ENCODE measurements around the gene ELF4. TPM values are rescaled to one million over a fixed set of nuclear protein-coding genes. Genes with fewer than 3 reads are reported as not detected.

The ELF4 gene
- total RNA-seq, 3 donors from 2014 or later (not counting 1 experiment from before 2014, with no cell fraction given): 83.3 to 105 (median 98.7) TPM

GRCh38 chrX:130155564-130155963, 45.3 kb upstream of the ELF4 start:
- Mint-ChIP-seq H3K9me3 (no peaks in the 10 kb centered on the region), H3K36me3 (no peaks in the 10 kb centered on the region), H3K27ac (no peak overlapping the region), H3K27me3 (ENCODE audit: low read depth in 2 of 2) (no peaks in the 10 kb centered on the region), H3K4me3 (no peak overlapping the region), H3K4me1 (peaks cover 0 to 4% of the 10 kb centered on the region in 2 donors)
- H3K36me3 ChIP-seq (ENCODE audit: control insufficient read depth, insufficient read depth, low read length): peaks cover 5% of the 10 kb centered on the region
- DNase-seq (no peak), ATAC-seq (no peak)
- no peak overlapping the region for H3K4me3 ChIP-seq (ENCODE audit: low read length)
- no peaks in the 10 kb centered on the region for H3K27me3 ChIP-seq (ENCODE audit: control insufficient read depth, insufficient read depth, low read length)
- WGBS (ENCODE audit: insufficient coverage): no CpG with 5 or more reads among the region's 2 CpGs
- intact Hi-C loops (cut with micrococcal nuclease): no loop called here
- H3K27ac ChIP-seq (ENCODE audit: low read length): no peak overlapping the region
- H3K4me1 ChIP-seq (ENCODE audit: control insufficient read depth, insufficient read depth, low read length): no peaks in the 10 kb centered on the region
- no peaks in the 10 kb centered on the region for H3K9me3 ChIP-seq (ENCODE audit: control insufficient read depth, insufficient read depth, low read length)
- no peak for TF ChIP-seq CTCF (IDR thresholded peaks at IDR 0.05)

- Mint-ChIP-seq H3K4me1 (no peaks in the 10 kb centered on the region), H3K36me3 (no peaks in the 10 kb centered on the region), H3K27ac (no peak overlapping the region), H3K27me3 (ENCODE audit: low read depth in 2 of 2) (no peaks in the 10 kb centered on the region), H3K9me3 (no peaks in the 10 kb centered on the region), H3K4me3 (no peak overlapping the region)
- Histone ChIP-seq H3K4me1 (ENCODE audit: control insufficient read depth, insufficient read depth, low read length) (no peaks in the 10 kb centered on the region), H3K36me3 (ENCODE audit: control insufficient read depth, insufficient read depth, low read length) (peaks cover 28% of the 10 kb centered on the region), H3K27ac (ENCODE audit: low read length) (no peak overlapping the region), H3K9me3 (ENCODE audit: control insufficient read depth, insufficient read depth, low read length) (no peaks in the 10 kb centered on the region), H3K4me3 (ENCODE audit: low read length) (no peak overlapping the region), H3K27me3 (ENCODE audit: control insufficient read depth, insufficient read depth, low read length) (no peaks in the 10 kb centered on the region)
- intact Hi-C loops (cut with micrococcal nuclease): no loop called here
- no peak for ATAC-seq
- TF ChIP-seq CTCF (IDR thresholded peaks at IDR 0.05): no peak
- no peak for DNase-seq
- WGBS (ENCODE audit: insufficient coverage): 38% methylated on average over 4 of the region's 5 CpGs
These were observed 37.3 kb upstream of the ELF4 start for GRCh38 chrX:130147631-130148030.

GRCh38 chrX:130145123-130145522, 34.8 kb upstream of the ELF4 start:
- no peaks in the 10 kb centered on the region for H3K9me3 Mint-ChIP-seq
- H3K27me3 Mint-ChIP-seq (ENCODE audit: low read depth in 2 of 2): no peaks in the 10 kb centered on the region
- no peak overlapping the region for H3K4me3 ChIP-seq (ENCODE audit: low read length)
- no peak for DNase-seq
- no peaks in the 10 kb centered on the region for H3K36me3 Mint-ChIP-seq
- peaks cover 28% of the 10 kb centered on the region for H3K36me3 ChIP-seq (ENCODE audit: control insufficient read depth, insufficient read depth, low read length)
- no peaks in the 10 kb centered on the region for H3K9me3 ChIP-seq (ENCODE audit: control insufficient read depth, insufficient read depth, low read length)
- WGBS (ENCODE audit: insufficient coverage): 100% methylated on average over 3 of the region's 4 CpGs
- ATAC-seq: no peak
- no peaks in the 10 kb centered on the region for H3K27me3 ChIP-seq (ENCODE audit: control insufficient read depth, insufficient read depth, low read length)
- H3K27ac ChIP-seq (ENCODE audit: low read length): no peak overlapping the region
- H3K4me3 Mint-ChIP-seq: no peak overlapping the region
- no peak overlapping the region for H3K27ac Mint-ChIP-seq
- no peak for TF ChIP-seq CTCF (IDR thresholded peaks at IDR 0.05)
- intact Hi-C loops (cut with micrococcal nuclease): no loop called here
- no peaks in the 10 kb centered on the region for H3K4me1 ChIP-seq (ENCODE audit: control insufficient read depth, insufficient read depth, low read length)
- H3K4me1 Mint-ChIP-seq: no peaks in the 10 kb centered on the region

GRCh38 chrX:130144509-130144908, 34.2 kb upstream of the ELF4 start:
- Mint-ChIP-seq H3K36me3 (no peaks in the 10 kb centered on the region), H3K27me3 (ENCODE audit: low read depth in 2 of 2) (no peaks in the 10 kb centered on the region), H3K4me3 (no peak overlapping the region), H3K4me1 (no peaks in the 10 kb centered on the region), H3K27ac (no peak overlapping the region), H3K9me3 (no peaks in the 10 kb centered on the region)
- ATAC-seq: no peak
- TF ChIP-seq CTCF (IDR thresholded peaks at IDR 0.05): no peak
- no peaks in the 10 kb centered on the region for H3K9me3 ChIP-seq (ENCODE audit: control insufficient read depth, insufficient read depth, low read length)
- H3K27ac ChIP-seq (ENCODE audit: low read length): no peak overlapping the region
- H3K27me3 ChIP-seq (ENCODE audit: control insufficient read depth, insufficient read depth, low read length): no peaks in the 10 kb centered on the region
- H3K4me3 ChIP-seq (ENCODE audit: low read length): no peak overlapping the region
- peak in 1 of 2 donors; percentile 12 for DNase-seq
- intact Hi-C loops (cut with micrococcal nuclease): loop anchor here (1.0 kb wide), 1 partner anchor 48 kb away; no protein-coding TSS in a partner anchor
- peaks cover 32% of the 10 kb centered on the region for H3K36me3 ChIP-seq (ENCODE audit: control insufficient read depth, insufficient read depth, low read length)
- H3K4me1 ChIP-seq (ENCODE audit: control insufficient read depth, insufficient read depth, low read length): no peaks in the 10 kb centered on the region
- 93% methylated on average over 2 of the region's 3 CpGs for WGBS (ENCODE audit: insufficient coverage)

All from natural killer cell (primary cell).